ENCODE results near the gene NPTN.

NPTN gene

DNA sequence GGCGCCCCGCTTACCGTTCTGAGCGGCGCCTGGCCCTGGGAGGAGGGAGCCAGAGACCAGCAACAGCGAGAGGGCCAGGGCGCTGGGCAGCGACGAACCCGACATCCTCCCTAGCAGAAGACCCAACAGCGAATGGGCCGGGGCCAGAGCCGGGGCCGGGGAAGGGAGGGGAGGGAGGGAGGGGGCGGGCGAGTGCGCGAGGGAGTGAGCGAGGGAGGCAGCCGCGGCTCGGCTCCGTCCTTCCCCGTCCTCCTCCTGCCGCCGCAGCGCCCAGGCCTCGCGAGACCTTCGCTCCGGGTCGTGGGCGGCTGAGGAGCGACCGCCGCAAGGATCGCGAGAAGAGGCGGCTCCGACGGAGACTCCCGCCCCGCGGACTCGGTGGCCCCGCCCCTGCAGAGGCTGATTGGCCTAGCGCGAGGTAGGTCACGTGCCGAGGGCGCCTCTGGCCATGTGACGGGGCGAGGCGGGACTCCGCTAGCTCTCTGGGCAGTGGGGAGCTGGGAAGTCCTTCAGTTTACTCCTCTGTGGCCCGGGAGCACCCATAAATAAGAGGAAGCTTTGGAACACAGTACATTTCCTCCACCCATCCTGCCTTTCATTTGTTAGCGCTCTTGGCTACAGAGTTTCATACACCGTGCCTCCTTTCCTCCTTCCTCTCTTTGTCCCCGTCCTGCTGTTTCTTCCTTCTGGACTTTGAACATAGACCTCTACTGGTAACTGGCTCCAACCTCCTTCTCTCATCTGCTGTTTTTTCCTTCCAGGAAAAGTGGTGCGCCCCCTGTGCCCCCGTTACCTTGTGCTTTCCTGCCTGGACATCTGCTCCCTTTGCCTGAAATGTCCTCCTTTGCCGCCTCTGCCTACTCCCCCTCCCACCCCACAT lies at the start of gene NPTN:
Gene NPTN, minus strand, starts transcription at position 279 of the 880 bp plus-strand sequence. Its CDS starts 174 bp downstream, at position 105.
- in situ Hi-C loops (cut with HindIII; ENCODE audit: low pct_ligation_motif_present, low pct_unique_long_range_greater_than_20kb, low sequenced_read_pairs), result no loop called here
- DNase-seq, result peak; percentile 95

DNA sequence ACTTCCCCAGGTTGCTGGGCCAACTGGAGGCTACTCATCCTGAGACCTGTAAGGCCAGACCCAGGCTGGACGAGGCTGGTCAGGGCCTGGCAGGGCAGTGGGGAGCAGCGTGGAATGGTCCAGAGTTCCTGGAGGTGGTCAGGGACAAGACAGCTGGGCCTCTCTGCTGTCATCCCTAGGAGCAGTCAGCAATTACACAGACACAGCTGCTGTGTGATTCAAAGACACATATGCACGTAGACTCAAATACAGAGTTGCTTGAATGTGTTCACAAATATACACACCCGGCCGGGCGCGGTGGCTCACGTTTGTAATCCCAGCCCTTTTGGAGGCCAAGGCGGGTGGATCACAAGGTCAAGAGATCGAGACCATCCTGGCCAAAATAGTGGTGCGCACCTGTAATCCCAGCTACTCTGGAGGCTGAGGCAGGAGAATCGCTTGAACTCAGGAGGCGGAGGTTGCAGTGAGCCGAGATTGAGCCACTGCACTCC lies 49.5 kb upstream of the NPTN start:
- in situ Hi-C loops (cut with HindIII; ENCODE audit: low pct_ligation_motif_present, low pct_unique_long_range_greater_than_20kb, low sequenced_read_pairs), result no loop called here
- DNase-seq, result no peak

GRCh38 chr15:73681856-73682599 lies 48.8 kb upstream of the NPTN start:
- in situ Hi-C loops (cut with HindIII; ENCODE audit: low pct_ligation_motif_present, low pct_unique_long_range_greater_than_20kb, low sequenced_read_pairs), result no loop called here
- no peak for DNase-seq

DNA sequence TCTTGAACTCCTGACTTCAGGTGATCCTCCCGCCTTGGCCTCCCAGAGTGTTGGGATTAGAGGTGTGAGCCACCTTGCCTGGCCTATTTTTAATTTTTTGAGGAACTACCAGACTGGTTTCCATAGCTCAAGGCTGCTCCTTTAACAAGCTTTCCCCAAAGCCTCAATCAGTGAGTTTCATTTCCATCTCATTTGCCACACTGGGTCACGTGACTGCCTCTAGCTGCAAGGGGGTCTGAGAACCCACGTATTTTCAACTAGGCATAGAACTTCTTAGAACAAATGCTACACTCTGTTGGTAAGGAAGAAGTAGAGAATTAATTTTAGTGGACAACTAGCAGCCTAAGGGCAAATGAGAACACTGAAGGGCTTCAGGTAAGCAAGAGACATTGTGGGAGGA lies 47.9 kb upstream of the NPTN start:
- no peak for DNase-seq
- in situ Hi-C loops (cut with HindIII; ENCODE audit: low pct_ligation_motif_present, low pct_unique_long_range_greater_than_20kb, low sequenced_read_pairs), result no loop called here

GRCh38 chr15:73680549-73680948 lies 47.4 kb upstream of the NPTN start:
- in situ Hi-C loops (cut with HindIII; ENCODE audit: low pct_ligation_motif_present, low pct_unique_long_range_greater_than_20kb, low sequenced_read_pairs), result no loop called here
- DNase-seq, result no peak

DNA sequence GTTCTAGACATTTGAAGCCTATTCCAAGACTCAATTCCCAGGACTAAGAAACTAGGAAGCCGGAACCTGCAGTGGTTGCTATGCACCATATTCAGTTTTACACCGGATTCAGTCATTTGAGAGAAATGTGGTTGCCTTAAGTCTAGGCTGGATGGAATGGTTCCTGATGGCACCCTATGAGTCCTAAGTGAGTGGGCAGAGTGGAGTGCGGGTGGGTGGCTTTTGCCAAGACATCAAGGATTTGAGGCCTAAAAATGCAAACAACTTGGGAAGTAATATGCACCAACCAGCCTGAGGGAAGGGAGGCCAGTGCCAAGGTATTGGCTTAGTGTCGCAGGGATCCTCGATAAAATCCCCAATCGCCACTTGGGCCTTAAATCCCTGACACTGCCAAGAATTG lies 46.8 kb upstream of the NPTN start:
- in situ Hi-C loops (cut with HindIII; ENCODE audit: low pct_ligation_motif_present, low pct_unique_long_range_greater_than_20kb, low sequenced_read_pairs), result no loop called here

DNA sequence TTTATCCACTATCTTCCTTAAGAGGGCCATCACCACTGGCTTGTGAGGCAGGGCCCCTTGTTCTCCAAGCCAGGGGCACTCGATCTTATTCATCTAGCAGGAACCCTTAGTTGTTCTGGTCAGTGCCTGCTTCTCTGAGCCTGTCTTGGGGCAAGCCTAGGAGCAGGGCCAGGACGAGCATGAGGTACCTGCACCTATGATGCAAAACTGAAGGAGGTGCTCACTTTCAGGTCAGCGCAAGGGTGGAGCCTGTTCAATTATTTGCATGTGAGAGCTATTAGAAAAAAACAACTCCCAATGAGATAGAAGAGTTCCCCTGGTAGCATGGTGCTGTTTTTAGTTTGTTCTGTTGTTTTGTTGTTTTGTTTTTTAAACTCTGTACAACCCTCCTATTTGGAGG lies 46.0 kb upstream of the NPTN start:
- in situ Hi-C loops (cut with HindIII; ENCODE audit: low pct_ligation_motif_present, low pct_unique_long_range_greater_than_20kb, low sequenced_read_pairs), result no loop called here
- DNase-seq, result no peak

More for the DNA sequence above, 46.8 kb upstream of the NPTN start:
- no peak for DNase-seq

DNA sequence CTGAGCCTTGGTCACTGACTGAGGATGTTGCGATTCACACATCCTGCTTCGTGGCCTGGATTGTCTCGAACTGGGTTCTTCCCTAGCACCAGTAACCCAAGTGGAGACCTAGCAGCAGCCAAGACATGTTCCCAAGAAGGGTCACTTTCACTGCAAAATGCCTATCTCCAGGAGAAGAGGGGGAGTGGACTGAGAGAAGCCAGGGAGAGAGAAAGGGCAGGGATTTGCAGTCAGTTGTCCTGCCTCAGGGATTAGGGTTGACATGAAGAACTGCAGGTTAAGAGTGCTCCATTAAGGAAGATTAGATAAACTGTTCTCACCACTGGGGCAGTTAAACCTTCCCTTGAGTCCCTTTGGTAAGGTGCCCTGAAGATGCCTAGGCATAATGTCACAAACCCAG lies 45.3 kb upstream of the NPTN start:
- no peak for DNase-seq
- in situ Hi-C loops (cut with HindIII; ENCODE audit: low pct_ligation_motif_present, low pct_unique_long_range_greater_than_20kb, low sequenced_read_pairs), result no loop called here

- in situ Hi-C loops (cut with HindIII; ENCODE audit: low pct_ligation_motif_present, low pct_unique_long_range_greater_than_20kb, low sequenced_read_pairs), result no loop called here
- DNase-seq, result no peak
These were observed 44.5 kb upstream of the NPTN start for GRCh38 chr15:73677733-73678132.

DNA sequence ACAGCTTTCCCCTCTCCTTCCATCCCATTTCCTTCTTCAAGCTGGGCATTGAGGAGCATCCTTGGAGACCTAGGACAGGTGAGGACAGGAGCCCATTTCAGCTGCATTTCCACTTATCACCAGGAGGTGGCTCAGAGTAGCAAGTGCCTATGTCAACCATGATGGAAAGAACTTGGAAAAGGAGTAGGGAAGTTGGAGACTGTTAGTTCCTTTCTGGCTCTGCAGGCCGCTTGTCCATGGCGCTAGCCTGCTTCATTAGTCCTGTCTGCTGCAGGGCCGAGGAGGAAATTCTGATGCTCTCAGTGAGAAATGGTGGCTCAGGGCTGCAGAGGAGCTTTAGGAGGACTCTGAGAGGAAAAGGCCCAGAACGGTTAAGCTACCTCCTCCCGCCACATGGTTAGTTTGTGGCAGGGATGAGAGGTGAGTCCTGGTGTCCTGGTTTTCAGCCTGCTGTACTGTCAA lies 44.0 kb upstream of the NPTN start:
- peak; percentile 67 for DNase-seq
- in situ Hi-C loops (cut with HindIII; ENCODE audit: low pct_ligation_motif_present, low pct_unique_long_range_greater_than_20kb, low sequenced_read_pairs), result no loop called here

GRCh38 chr15:73674587-73674986 lies 41.4 kb upstream of the NPTN start:
- in situ Hi-C loops (cut with HindIII; ENCODE audit: low pct_ligation_motif_present, low pct_unique_long_range_greater_than_20kb, low sequenced_read_pairs), result no loop called here
- DNase-seq, result no peak

- in situ Hi-C loops (cut with HindIII; ENCODE audit: low pct_ligation_motif_present, low pct_unique_long_range_greater_than_20kb, low sequenced_read_pairs), result no loop called here
- no peak for DNase-seq
These were observed 27.3 kb upstream of the NPTN start for GRCh38 chr15:73660455-73660854.

DNA sequence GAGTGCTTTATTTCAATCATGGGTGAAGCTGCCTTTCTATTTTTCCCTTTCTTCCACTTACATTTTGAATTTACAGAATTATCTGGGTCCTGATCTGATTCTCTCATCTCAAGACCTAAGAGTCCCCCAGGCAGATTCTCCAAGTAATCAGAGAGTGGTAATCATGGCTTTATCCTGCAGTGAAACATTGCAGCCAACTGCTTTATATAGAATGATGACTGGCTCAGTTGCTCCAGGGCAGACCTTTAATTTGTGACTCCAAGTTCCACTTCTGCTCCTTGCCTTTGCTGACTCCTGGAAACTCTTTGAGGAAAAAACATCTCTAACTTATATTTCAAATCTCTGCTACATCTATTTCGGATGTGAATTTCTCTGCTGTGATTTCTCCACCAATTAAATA lies 25.5 kb upstream of the NPTN start:
- in situ Hi-C loops (cut with HindIII; ENCODE audit: low pct_ligation_motif_present, low pct_unique_long_range_greater_than_20kb, low sequenced_read_pairs), result no loop called here
- DNase-seq, result no peak

GRCh38 chr15:73655724-73656123 lies 22.5 kb upstream of the NPTN start:
- DNase-seq, result no peak
- in situ Hi-C loops (cut with HindIII; ENCODE audit: low pct_ligation_motif_present, low pct_unique_long_range_greater_than_20kb, low sequenced_read_pairs), result no loop called here

DNA sequence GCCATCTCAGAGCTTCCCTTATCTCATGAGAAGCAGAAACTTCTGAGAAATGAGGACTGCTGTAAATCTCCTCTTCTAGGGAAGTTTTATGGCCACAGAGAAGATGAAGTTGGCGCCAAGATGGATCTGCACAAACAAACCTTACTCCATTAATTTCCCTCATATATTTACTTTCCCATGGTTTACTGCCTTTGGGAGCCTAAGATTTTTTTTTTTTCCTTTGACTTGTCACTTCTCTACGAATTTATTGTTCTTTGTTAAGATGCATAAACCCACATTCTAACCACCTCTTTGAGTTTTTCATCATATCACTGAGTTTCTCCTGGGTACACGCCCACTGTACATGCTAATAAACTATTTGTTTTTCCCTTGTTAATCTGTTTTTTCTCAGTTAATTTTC lies 21.5 kb upstream of the NPTN start:
- in situ Hi-C loops (cut with HindIII; ENCODE audit: low pct_ligation_motif_present, low pct_unique_long_range_greater_than_20kb, low sequenced_read_pairs), result no loop called here
- DNase-seq, result no peak

- no peak for DNase-seq
- in situ Hi-C loops (cut with HindIII; ENCODE audit: low pct_ligation_motif_present, low pct_unique_long_range_greater_than_20kb, low sequenced_read_pairs), result no loop called here
These were observed 17.4 kb upstream of the NPTN start for GRCh38 chr15:73650416-73651126.

GRCh38 chr15:73648014-73648295 lies 14.8 kb upstream of the NPTN start:
- in situ Hi-C loops (cut with HindIII; ENCODE audit: low pct_ligation_motif_present, low pct_unique_long_range_greater_than_20kb, low sequenced_read_pairs), result no loop called here
- DNase-seq, result no peak

GRCh38 chr15:73647259-73648013 lies 14.2 kb upstream of the NPTN start:
- in situ Hi-C loops (cut with HindIII; ENCODE audit: low pct_ligation_motif_present, low pct_unique_long_range_greater_than_20kb, low sequenced_read_pairs), result no loop called here

More at GRCh38 chr15:73647259-73648013, 14.2 kb upstream of the NPTN start:
- DNase-seq, result no peak
